ENCODE results near the gene RBBP8NL. TPM values are rescaled to one million over a fixed set of nuclear protein-coding genes. Genes with fewer than 3 reads are reported as not detected.
"Not testable (repeated sequence)": the region's sequence is repeated elsewhere in the genome, so short reads cannot be mapped to it uniquely, and the experiment has no call there.

RBBP8NL gene
- total and polyA plus RNA-seq, 3 experiments from 2014 or later: not detected

DNA sequence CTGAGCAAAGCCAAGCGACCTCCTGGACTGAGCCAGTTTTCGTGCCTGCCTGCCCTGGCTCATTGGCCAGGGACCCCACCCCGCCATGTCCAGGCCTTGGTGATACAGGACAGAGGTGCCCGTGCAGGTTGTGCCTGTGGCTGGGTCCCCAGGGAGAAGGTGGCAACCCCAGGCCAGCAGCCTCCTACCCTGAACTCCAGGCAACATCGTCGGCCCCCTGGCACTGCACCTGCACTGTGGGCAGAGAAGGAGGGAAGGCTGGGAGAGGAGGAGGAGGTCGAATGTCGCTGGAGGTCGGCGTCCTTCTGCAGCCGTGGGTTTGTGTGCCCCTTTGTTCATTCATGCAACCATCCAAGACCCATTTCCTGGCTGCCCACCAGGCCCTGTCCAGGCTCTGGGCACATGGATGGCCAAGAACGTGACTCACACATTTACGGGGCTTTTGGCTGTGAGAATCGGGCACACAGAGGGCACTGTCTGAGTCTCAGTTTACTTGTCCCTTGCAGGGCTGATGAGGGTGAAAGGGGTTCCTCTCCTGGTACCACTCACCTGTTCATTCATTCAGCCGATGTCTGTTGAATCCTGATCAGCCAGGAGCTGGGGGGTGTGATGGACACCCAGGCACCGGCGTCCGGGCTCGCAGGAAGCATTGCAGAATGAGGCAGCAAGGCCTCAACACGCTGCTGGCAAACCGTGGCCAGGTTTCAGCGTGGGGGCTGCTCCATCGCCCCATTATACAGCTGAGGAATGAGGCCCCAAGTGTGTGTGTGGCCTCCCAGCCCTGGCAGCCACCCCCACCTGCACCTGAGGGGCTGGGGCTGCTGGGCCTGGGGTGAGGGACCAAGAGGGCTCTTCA lies 2.3 kb upstream of the RBBP8NL start:
- Mint-ChIP-seq H3K36me3 (no peaks in the 10 kb centered on the region), H3K27me3 (peaks cover 18 to 30% of the 10 kb centered on the region in 2 donors), H3K4me3 (no peak overlapping the region), H3K4me1 (no peaks in the 10 kb centered on the region), H3K9me3 (no peaks in the 10 kb centered on the region), H3K27ac (no peak overlapping the region)
- CTCF ChIA-PET: no interaction called here
- POLR2A ChIA-PET: no interaction called here
- Histone ChIP-seq H3K4me3 (ENCODE audit: low read length) (no peak overlapping the region), H3K27ac (ENCODE audit: low read depth, low read length) (no peak overlapping the region), H3K9me3 (ENCODE audit: low read length) (no peaks in the 10 kb centered on the region), H3K4me1 (ENCODE audit: insufficient read depth, low read length) (no peaks in the 10 kb centered on the region), H3K36me3 (ENCODE audit: insufficient read depth, low read length) (no peaks in the 10 kb centered on the region), H3K27me3 (ENCODE audit: insufficient read depth, low read length, poor library complexity, severe bottlenecking) (peaks cover 4% of the 10 kb centered on the region)
- DNase-seq: no peak

- Mint-ChIP-seq H3K4me3 (no peak overlapping the region), H3K4me1 (no peaks in the 10 kb centered on the region), H3K27me3 (peaks cover 9 to 20% of the 10 kb centered on the region in 2 donors), H3K27ac (no peak overlapping the region), H3K36me3 (no peaks in the 10 kb centered on the region), H3K9me3 (no peaks in the 10 kb centered on the region)
- POLR2A ChIA-PET: no interaction called here
- Histone ChIP-seq H3K36me3 (ENCODE audit: insufficient read depth, low read length) (no peaks in the 10 kb centered on the region), H3K4me3 (ENCODE audit: low read length) (no peak overlapping the region), H3K27ac (ENCODE audit: low read depth, low read length) (no peak overlapping the region), H3K9me3 (ENCODE audit: low read length) (no peaks in the 10 kb centered on the region), H3K4me1 (ENCODE audit: insufficient read depth, low read length) (no peaks in the 10 kb centered on the region), H3K27me3 (ENCODE audit: insufficient read depth, low read length, poor library complexity, severe bottlenecking) (peaks cover 4% of the 10 kb centered on the region)
- no peak for DNase-seq
- CTCF ChIA-PET: no interaction called here
Observed at GRCh38 chr20:62428396-62429295, 1.3 kb upstream of the RBBP8NL start.

- DNase-seq: no peak
- Histone ChIP-seq H3K27ac (ENCODE audit: low read depth, low read length) (no peak overlapping the region), H3K4me3 (ENCODE audit: low read length) (no peak overlapping the region), H3K9me3 (ENCODE audit: low read length) (no peaks in the 10 kb centered on the region), H3K36me3 (ENCODE audit: insufficient read depth, low read length) (no peaks in the 10 kb centered on the region), H3K4me1 (ENCODE audit: insufficient read depth, low read length) (no peaks in the 10 kb centered on the region), H3K27me3 (ENCODE audit: insufficient read depth, low read length, poor library complexity, severe bottlenecking) (peaks cover 4% of the 10 kb centered on the region)
- ChIA-PET CTCF (no interaction called here), POLR2A (no interaction called here)
- Mint-ChIP-seq H3K27me3 (peaks cover 8 to 19% of the 10 kb centered on the region in 2 donors), H3K36me3 (no peaks in the 10 kb centered on the region), H3K9me3 (no peaks in the 10 kb centered on the region), H3K27ac (no peak overlapping the region), H3K4me3 (no peak overlapping the region), H3K4me1 (no peaks in the 10 kb centered on the region)
Observed at GRCh38 chr20:62428002-62428372, 648 bp upstream of the RBBP8NL start.

DNA sequence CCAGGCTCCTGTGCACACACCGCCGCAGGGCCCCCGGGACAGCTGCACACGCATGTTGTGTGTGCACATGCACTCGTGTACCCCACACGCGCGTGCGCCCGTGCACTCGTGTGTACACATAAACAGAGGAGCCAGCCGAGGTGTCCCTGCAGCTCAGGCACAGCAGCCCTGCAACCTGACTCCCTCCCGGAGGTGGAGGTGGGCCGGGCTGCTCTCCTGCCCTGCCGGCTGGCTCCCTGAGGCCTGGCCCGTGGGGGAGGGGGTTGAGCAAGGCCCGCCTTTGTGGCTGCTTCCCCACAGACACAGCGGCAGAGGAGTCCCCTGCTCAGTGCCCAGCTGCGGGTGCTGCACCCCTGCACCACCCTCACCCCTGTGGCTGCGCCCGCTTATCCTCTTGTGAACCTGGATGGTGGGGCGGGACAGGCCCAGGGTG lies 624 bp downstream of the RBBP8NL start:
- no peaks in the 10 kb centered on the region for H3K9me3 ChIP-seq (ENCODE audit: low read length)
- Mint-ChIP-seq H3K27me3 (peaks cover 6 to 10% of the 10 kb centered on the region in 2 donors), H3K27ac (no peak overlapping the region), H3K9me3 (no peaks in the 10 kb centered on the region), H3K4me3 (no peak overlapping the region), H3K4me1 (no peaks in the 10 kb centered on the region), H3K36me3 (no peaks in the 10 kb centered on the region)
- no peak for DNase-seq
- no peak overlapping the region for H3K27ac ChIP-seq (ENCODE audit: low read depth, low read length)
- H3K4me1 ChIP-seq (ENCODE audit: insufficient read depth, low read length): no peaks in the 10 kb centered on the region
- POLR2A ChIA-PET: no interaction called here
- H3K36me3 ChIP-seq (ENCODE audit: insufficient read depth, low read length): no peaks in the 10 kb centered on the region
- CTCF ChIA-PET: no interaction called here
- H3K4me3 ChIP-seq (ENCODE audit: low read length): no peak overlapping the region
- no peaks in the 10 kb centered on the region for H3K27me3 ChIP-seq (ENCODE audit: insufficient read depth, low read length, poor library complexity, severe bottlenecking)

DNA sequence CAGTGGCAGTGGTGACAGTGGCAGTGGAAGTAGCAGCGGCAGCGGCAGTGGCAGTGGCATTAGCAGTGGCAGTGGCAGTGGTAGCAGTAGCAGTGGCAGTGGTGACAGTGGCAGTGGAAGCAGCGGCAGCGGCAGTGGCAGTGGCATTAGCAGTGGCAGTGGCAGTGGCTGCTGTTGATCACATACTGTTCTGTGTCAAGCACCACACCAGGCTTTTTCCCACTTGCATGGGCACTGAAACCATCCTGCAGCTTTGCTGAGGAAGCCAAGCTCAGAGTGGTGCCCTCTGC lies 1.3 kb downstream of the RBBP8NL start:
- H3K9me3 ChIP-seq (ENCODE audit: low read length); H3K4me1 Mint-ChIP-seq; CTCF ChIA-PET; H3K27ac ChIP-seq (ENCODE audit: low read depth, low read length); H3K27me3 Mint-ChIP-seq; H3K4me1 ChIP-seq (ENCODE audit: insufficient read depth, low read length); H3K4me3 ChIP-seq (ENCODE audit: low read length); DNase-seq; H3K27me3 ChIP-seq (ENCODE audit: insufficient read depth, low read length, poor library complexity, severe bottlenecking); H3K9me3 Mint-ChIP-seq; H3K36me3 ChIP-seq (ENCODE audit: insufficient read depth, low read length); H3K36me3 Mint-ChIP-seq; POLR2A ChIA-PET: not testable (repeated sequence)
- peak overlapping the region in 1 of 8 donors; percentile 68 for H3K27ac Mint-ChIP-seq
- H3K4me3 Mint-ChIP-seq: peak overlapping the region in 1 of 7 donors; percentile 31

GRCh38 chr20:62425281-62426058 lies 1.9 kb downstream of the RBBP8NL start:
- Mint-ChIP-seq H3K27ac (peak overlapping the region in 2 of 8 donors; percentile 7 to 68), H3K4me3 (peak overlapping the region in 1 of 7 donors; percentile 31), H3K4me1 (no peaks in the 10 kb centered on the region), H3K27me3 (peaks cover 5 to 6% of the 10 kb centered on the region in 2 donors), H3K36me3 (no peaks in the 10 kb centered on the region), H3K9me3 (no peaks in the 10 kb centered on the region)
- Histone ChIP-seq H3K4me1 (ENCODE audit: insufficient read depth, low read length) (no peaks in the 10 kb centered on the region), H3K36me3 (ENCODE audit: insufficient read depth, low read length) (no peaks in the 10 kb centered on the region), H3K9me3 (ENCODE audit: low read length) (no peaks in the 10 kb centered on the region), H3K4me3 (ENCODE audit: low read length) (no peak overlapping the region), H3K27ac (ENCODE audit: low read depth, low read length) (no peak overlapping the region), H3K27me3 (ENCODE audit: insufficient read depth, low read length, poor library complexity, severe bottlenecking) (no peaks in the 10 kb centered on the region)
- ChIA-PET CTCF (no interaction called here), POLR2A (no interaction called here)
- DNase-seq: no peak

DNA sequence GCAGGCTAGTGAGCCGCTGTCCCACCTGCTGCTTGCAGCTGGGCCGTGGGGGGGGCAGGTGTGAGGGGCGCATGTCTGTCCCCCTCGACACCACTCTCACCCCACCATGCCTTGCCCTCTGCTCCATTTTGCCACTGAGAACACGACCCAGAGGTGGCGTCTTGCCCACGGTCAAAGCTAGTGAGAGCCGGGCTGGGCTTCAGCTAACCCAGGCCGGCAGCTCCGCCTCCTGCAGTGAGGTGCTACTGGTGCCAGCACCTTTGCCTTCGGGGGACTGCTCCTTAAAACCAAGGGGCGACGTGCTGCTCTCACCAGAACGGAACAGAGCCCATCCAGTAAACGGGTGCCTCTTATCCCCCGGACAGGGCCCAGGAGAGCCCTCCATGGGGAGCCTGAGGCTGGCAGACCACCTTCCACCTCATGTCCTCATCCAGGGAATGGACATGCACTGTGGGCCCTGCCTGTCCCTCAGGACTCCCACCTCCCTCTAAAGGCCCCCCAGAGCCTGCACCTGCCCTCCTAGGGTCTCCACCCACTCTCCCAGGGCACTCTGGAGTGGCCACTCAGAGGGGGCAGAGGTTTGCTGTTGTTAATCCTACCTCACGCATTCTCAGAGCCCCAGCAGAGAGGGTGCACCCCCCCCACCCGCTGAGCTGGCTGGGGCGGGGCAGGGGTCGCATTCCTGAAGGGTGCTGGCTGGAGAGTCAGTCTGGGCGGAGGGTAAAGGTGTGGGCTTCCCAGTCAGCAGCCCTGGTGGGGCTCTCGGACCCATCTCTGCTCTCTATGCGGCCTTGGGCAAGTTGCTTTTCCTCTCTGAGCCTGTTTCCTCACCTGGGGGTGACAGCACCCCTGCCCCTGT lies 2.9 kb downstream of the RBBP8NL start:
- no peaks in the 10 kb centered on the region for H3K4me1 ChIP-seq (ENCODE audit: insufficient read depth, low read length)
- H3K4me3 ChIP-seq (ENCODE audit: low read length): no peak overlapping the region
- ChIA-PET CTCF (no interaction called here), POLR2A (no interaction called here)
- DNase-seq: no peak
- no peaks in the 10 kb centered on the region for H3K9me3 ChIP-seq (ENCODE audit: low read length)
- Mint-ChIP-seq H3K27ac (no peak overlapping the region), H3K4me1 (peaks cover 0 to 2% (median 0%) of the 10 kb centered on the region in 3 donors), H3K36me3 (no peaks in the 10 kb centered on the region), H3K9me3 (no peaks in the 10 kb centered on the region), H3K4me3 (no peak overlapping the region), H3K27me3 (peaks cover 5 to 6% of the 10 kb centered on the region in 2 donors)
- H3K27ac ChIP-seq (ENCODE audit: low read depth, low read length): no peak overlapping the region
- H3K36me3 ChIP-seq (ENCODE audit: insufficient read depth, low read length): no peaks in the 10 kb centered on the region
- no peaks in the 10 kb centered on the region for H3K27me3 ChIP-seq (ENCODE audit: insufficient read depth, low read length, poor library complexity, severe bottlenecking)
